VCaP (cell line): ENCODE measurements around the gene TGFBI.

Experiments used
- H3K27ac ChIP-seq: fragments of 450-650 bp; 2 replicates; pipeline ENCODE4 v1.5.1; 2017
- CTCF ChIP-seq: fragments of 450-650 bp; conservative IDR thresholded peaks from 2 replicates; pipeline ENCODE4 v1.5.1; 2017; ENCODE audit warnings: mild to moderate bottlenecking, moderate library complexity

Gene TGFBI

GRCh38 chr5:136098176-136098575 lies 69.4 kb downstream of the TGFBI start:
- TF ChIP-seq CTCF: no peak
- no peak overlapping the region for H3K27ac ChIP-seq

GRCh38 chr5:136099870-136100269 lies 71.1 kb downstream of the TGFBI start:
- H3K27ac ChIP-seq: no peak overlapping the region
- TF ChIP-seq CTCF: no peak

GRCh38 chr5:136101884-136102283 lies 73.1 kb downstream of the TGFBI start:
- no peak overlapping the region for H3K27ac ChIP-seq
- TF ChIP-seq CTCF: no peak

- TF ChIP-seq CTCF: no peak
- H3K27ac ChIP-seq: no peak overlapping the region
These were observed 74.3 kb downstream of the TGFBI start for GRCh38 chr5:136103118-136103517.

- H3K27ac ChIP-seq: no peak overlapping the region
- TF ChIP-seq CTCF: no peak
These were observed 75.6 kb downstream of the TGFBI start for GRCh38 chr5:136104306-136104965.

- no peak for TF ChIP-seq CTCF
- H3K27ac ChIP-seq: no peak overlapping the region
These were observed 77.7 kb downstream of the TGFBI start for GRCh38 chr5:136106351-136107031.

GRCh38 chr5:136108180-136108611 lies 79.4 kb downstream of the TGFBI start:
- TF ChIP-seq CTCF: no peak

More at GRCh38 chr5:136108180-136108611, 79.4 kb downstream of the TGFBI start:
- H3K27ac ChIP-seq: no peak overlapping the region
